Fibroblast of upper back skin (primary cell): ENCODE results near the gene KYNU.
"Not testable (repeated sequence)": the region's sequence is repeated elsewhere in the genome, so short reads cannot be mapped to it uniquely, and the experiment has no call there.

Source experiments
- DNase-seq: peaks from one replicate; pipeline ENCODE4 v3.0.0-alpha.2; 2013

The KYNU gene

GRCh38 chr2:143034292-143035074 is 157.0 kb downstream of the KYNU start:
- peak; percentile 82 for DNase-seq

DNA sequence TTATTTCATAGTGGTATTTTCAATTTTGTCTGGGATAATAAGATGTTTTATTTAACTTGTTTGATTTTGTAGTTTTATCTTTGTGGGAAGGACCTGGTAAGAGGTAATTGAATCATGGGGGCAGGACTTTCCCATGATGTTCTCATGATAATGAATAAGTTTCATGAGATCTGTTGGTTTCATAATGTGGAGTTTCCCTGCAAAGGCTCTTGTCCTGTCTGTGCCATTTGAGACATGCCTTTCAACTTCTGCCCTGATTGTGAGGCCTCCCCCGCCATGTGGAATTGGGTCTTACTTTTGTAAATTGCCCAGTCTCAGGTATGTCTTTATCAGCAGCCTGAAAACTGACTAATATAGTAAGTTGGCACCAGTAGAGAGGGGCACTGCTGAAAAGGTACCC is 174.0 kb downstream of the KYNU start:
- DNase-seq, result no peak

DNA sequence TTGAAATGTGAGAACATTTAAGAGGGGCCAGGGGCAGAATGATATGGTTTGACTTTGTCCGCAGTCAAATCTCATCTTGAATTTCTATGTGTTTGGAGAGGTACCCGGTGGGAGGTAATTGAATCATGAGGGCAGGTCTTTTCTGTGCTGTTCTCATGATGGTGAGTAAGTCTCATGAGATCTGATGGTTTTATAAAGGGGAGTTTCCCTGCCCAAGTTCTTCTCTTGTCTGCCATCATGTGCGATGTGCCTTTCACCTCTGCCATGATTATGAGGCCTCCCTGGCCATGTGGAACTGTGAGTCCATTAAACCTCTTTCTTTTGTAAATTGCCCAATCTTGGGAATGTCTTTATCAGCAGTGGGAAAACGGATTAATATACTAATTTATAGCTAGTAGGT is 176.0 kb downstream of the KYNU start:
- DNase-seq, result not testable (repeated sequence)

- DNase-seq, result no peak
These were observed 179.1 kb downstream of the KYNU start for GRCh38 chr2:143056550-143056949.

DNA sequence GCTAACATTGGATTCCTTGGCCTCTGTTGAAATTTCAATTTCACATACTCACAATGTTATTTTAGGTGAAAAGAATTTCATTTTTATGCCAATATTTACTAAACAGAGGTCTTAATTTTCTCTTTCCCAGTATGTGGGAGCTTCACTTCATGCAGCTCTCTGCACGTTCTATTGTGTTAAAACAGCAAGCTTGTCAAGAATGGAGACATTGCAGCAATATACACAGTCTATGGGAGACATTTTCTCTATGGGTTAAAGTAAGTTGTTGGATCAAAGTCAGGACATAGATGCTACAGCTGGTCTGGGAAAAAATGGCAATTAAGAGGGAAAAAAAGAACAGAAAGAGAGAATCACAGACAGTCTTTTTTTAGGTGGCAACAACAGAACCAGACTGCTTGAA is 181.4 kb downstream of the KYNU start:
- DNase-seq, result no peak

DNA sequence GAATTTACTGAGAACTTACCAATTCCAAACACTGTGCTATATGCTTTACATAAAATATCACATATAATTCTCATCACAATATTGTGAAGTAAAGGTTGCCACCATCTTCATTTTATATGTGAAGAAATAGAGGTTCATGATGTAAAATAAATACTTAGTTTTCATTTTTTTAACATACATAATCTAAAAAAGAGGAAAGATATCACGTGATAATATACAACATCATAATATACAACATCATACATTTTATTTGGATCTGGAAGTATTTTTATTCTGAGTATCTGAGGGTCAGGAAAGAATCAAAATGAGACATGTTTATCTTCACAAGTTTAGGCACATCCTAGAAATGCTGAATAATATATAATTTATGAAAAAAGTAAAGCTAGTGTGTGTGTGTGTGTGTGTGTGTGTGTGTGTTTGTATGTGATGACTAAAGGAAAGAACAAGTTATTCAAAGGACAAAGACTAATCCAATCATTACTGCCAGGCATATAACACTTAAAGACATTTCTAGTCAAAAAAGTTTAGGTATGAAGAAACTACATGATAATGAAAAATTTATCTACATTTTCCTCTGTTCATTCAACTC is 186.2 kb downstream of the KYNU start:
- no peak for DNase-seq

- DNase-seq, result no peak
These were observed 190.6 kb downstream of the KYNU start for GRCh38 chr2:143068094-143068493.

DNA sequence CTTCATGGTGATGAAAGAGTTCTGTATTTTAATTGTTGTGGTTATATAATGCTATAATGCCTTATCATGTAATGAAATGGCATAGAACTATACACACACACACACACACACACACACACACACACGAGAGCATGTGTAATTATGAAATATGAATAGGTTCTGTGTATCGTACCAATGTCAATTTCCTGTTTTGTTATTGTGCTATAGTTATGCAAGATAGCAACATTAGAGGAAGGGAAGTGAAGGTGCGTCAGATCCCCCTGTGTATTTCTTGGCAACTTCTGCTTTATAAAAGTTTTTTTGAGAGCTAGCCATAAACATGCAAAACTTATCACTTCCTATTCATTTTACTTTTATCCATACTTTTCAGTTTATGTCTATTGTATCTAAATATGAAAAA is 191.0 kb downstream of the KYNU start:
- no peak for DNase-seq

DNA sequence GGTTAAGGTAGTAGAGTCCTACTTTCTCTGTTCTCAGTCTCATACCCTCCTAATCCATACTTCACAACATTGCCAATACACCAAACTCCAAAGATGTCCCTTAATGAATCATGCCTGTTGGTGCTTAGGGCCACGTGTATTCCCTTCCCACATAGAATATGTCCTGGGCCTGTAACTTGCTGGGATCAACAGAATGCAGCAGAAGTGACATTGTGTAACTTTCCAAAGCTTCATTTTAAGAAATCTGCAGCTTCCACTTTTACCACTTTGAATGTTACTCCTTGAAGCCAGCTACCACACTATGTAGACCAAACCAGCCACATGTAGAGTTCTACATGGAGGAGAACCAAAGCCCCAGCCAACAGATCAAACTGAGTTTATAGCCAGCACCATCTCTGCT is 193.2 kb downstream of the KYNU start:
- DNase-seq, result no peak

DNA sequence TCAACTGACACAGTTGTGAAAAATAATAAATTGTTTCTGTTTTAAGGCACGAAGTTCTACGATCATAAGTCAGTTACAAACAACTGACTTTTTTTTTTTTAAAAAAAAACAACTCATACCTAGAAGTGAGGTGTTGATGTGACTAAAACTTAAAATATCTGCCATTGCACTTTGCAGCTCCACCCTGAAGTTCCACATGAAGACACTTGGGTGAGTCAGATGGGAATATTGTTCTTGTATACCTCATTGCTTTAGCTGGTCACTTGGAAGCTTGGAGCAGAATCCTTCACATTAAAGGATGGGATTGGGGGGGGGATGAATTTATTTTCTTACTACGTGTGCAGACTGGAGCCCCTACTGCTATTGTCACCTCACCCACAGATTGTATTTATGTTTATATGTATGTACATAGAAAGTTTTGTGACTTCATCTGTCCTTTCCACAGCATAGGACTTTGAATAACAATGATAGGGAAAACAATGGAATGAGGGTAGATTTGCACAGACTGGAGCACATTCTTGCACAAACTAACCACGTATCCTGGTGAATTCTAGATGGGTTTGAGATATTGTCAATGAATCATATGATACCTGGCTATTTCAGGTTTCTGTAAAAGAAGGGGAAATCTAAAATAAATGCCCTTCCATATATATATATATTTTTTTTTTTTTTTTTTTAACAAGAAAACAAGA is 193.9 kb downstream of the KYNU start:
- DNase-seq, result no peak

DNA sequence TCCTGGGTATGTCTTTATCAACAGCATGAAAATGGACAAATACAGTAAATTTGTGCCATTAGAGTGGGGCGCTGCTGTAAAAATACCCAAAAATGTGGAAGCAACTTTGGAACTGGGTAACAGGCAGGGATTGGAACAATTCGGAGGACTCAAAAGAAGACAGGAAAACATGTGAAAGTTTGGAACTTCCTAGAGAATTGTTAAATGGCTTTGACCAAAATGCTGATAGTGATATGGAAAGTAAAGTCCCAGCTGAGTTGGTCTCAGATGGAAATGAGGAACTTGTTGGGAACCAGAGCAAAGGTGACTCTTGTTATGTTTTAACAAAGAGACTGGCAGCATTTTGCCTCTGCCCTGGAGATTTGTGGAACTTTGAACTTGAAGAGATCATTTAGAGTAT is 197.4 kb downstream of the KYNU start:
- not testable (repeated sequence) for DNase-seq

DNA sequence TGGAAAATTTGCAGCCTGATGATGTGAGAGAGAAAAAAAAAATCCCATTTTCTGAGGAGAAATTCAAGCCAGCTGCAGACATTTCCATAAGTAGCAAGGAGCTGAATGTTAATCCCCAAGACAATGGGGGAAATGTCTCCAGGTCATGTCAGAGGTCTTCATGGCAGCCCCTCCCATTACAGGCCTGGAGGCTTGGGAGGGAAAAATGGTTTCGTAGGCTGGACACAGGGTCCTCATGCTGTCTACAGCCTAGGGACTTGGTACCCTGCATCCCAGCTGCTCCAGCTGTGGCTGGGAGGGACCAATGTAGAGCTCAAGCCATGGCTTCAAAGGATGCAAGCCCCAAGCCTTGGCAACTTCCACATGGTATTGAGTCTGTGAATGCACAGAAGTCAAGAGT is 198.2 kb downstream of the KYNU start:
- no peak for DNase-seq

DNA sequence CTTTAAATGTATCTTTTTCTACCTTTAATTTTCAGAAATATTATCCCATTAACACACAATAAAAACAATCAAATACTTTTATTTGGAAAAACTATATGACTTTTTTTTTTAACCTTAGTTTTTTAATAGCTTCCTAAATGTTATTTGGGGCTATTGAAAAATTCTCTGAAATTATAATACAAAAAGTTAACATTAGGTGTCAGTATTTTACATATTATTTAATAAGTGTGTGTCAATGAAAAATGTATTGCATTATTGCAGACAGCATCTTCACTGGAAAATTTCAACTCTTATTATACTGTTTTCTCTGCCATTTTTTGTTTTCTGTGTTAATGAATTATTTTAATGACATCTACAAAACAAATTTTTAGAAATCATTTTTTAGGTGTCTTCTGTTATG is 200.6 kb downstream of the KYNU start:
- no peak for DNase-seq

DNA sequence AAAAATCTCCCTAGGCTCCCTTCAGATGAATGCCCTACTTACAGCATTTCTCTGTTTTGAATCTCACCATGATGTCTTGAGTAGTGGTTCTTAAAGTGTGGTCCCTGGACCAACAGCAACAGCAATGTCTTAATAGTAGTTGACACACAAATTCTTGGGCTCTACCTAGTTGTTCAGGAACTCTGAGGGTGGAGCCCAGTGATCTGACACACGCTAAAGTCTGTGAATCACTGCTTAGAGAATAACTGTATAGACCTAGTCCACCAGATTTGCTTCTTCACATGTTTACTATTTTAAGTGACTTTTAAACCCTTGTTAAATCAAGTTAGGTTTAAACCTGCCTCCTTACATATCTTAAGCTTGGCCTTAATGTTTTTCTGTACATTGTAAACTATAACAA is 204.2 kb downstream of the KYNU start:
- DNase-seq, result no peak

DNA sequence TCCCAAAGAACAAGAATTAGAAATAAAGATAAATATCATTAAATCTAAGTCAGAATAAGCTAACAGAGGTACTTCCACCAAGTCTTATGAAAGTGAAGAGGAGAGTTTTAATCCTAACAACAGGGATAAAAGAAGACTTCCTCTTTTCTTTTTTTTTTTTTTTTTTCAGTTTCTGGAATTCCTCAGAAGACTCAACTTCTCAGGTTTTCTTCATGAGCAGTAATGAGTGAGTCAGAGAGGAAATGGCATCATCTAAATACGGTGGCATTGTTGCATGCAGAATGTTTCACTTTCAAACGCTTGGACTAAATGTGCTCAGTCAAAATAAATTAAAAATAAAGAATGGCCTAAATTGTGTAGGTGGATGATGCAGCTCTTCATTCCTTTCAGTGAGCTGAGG is 206.2 kb downstream of the KYNU start:
- peak; percentile 62 for DNase-seq

DNA sequence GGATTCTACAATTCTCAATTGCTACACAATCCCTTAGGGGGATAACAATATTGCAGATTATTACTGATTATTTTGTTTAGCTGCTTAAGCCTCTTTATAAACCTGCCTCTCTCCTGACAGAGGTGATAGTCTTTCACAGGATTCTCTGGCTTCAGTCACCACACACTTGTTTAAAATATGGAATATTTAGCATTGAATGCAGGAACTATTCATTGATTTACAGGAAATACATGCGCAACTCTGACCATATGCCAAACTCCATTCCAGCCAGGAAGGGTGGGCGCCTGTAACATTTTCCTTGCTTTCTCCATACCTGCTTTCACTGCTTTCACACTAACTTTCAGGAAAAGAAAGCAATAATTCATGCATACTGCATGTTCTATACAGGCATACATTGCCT is 207.0 kb downstream of the KYNU start:
- no peak for DNase-seq

DNA sequence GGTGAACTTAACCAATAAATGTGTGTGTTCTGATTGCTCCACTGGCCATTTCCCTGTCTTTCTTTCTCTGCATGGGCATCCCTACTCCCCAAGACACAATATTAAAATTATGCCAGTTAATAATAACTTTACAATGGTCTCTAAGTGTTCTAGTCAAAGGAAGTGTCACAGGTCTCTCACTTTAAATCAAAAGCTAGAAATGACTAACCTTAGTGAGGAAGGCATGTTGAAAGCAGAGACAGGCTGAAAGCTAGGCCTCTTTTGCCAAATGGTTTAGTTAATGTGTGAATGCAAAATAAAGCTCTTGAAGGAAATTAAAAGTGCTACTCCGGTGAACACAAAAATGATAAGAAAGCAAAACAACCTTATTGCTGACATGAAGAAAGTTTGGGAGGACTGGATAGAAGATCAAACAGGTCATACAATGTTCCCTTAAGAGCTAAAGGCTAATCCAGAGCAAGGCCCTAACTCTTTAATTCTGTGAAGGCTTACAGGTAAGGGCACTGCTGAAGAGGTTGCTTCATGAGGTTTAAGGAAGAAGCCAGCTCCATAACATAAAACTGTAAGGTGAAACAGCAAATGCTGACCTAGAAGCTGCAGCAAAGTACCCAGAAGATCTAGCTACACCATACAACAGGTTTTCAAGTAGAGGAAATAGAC is 207.8 kb downstream of the KYNU start:
- no peak for DNase-seq

GRCh38 chr2:143087033-143087432 is 209.6 kb downstream of the KYNU start:
- peak; percentile 7 for DNase-seq

DNA sequence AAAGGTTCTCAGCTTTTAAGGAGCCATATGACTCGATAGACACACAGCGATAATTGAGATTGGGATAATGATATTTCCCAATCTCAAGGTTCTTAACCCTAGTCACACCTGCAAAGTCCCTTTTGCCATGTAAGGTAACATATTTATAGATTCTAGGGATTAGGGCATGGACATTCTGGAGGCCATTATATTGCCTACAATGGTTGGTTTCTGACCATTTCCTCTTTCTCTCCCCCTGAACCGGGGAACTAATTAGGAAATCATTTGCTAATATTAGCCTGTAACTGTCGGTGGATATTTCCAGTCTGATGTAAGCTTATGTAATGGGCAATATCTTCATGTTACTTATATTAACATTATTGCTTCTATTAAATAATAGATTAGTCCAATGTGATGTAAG is 210.9 kb downstream of the KYNU start:
- no peak for DNase-seq

DNA sequence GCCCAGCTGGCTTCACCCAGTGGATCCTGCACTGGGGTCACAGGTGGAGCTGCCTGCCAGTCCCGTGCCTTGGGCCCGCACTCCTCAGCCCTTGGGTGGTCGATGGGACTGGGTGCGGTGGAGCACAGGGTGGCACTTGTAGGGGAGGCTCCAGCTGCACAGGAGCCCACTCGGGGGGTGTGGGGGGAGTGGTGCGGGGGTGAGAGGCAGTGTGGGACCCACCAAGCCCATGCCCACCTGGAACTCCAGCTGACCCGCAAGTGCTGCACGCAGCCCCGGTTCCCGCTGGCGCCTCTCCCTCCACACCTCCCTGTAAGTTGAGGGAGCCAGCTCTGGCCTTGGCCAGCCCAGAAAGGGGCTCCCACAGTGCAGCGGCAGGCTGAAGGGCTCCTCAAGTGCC is 212.1 kb downstream of the KYNU start:
- not testable (repeated sequence) for DNase-seq
